HL-60 (cell line): ENCODE results near the gene PREB.

Source experiments
- CTCF ChIP-seq: IDR thresholded peaks from one replicate; pipeline ENCODE4 v1.5.1; 2011; ENCODE audit warnings: low read length, control low read depth, inconsistent platforms; ENCODE audit not compliant: insufficient read depth
- POLR2AphosphoS5 ChIP-seq: IDR thresholded peaks from 2 replicates; pipeline ENCODE4 v1.6.1; 2012; ENCODE audit warnings: low read depth

- TF ChIP-seq CTCF (peak; percentile 43), POLR2AphosphoS5 (0 out of 2 replicates have a peak, but pooled peaks have one; percentile 53)
These were observed 48.2 kb downstream of the PREB start for GRCh38 chr2:27086090-27086723.
